K562 (cell line): ENCODE results near the gene ATP5MG. TPM values are rescaled to one million over a fixed set of nuclear protein-coding genes. Genes with fewer than 3 reads are reported as not detected.

Experiments
- ATAC-seq: fragments of 200-7000 bp; cut with Tn5 transposase; 3 replicates; pipeline ENCODE4 v1.9.1; 2020; ENCODE audit warnings: moderate library complexity
- BruUV-seq: library from RNA; stranded (reverse); fragments of 400-500 nt; replicated peaks from 2 replicates; lab custom pipeline; 2021; lab: Mats Ljungman, UMichigan
- CTCF ChIA-PET: fragments of 300-600 bp; formaldehyde crosslinking; extraction: SDS; loops from one replicate; lab custom pipeline; 2021; ENCODE audit warnings: low intra/inter-chr PET ratio; lab: Yijun Ruan, JAX
- POLR2A ChIA-PET: fragments of 300-600, 350-650 bp; sonication (Branson Sonifier 250); formaldehyde crosslinking; extraction: SDS; loops from one replicate; lab custom pipeline; 2021; ENCODE audit warnings: antibody characterized with exemption, inconsistent platforms; lab: Yijun Ruan, JAX
- DNase-seq, 4 experiments: peaks; one replicate each; pipeline versions ENCODE4 v3.0.0 to v3.0.0-alpha.2; 2011 to 2018; ENCODE audit warnings: low spot score in 3 of 4, mixed read lengths in 3 of 4; ENCODE audit errors: extremely low read depth in 1 of 4
- FAIRE-seq: peaks from 2 replicates; lab custom pipeline; 2011; peaks lifted over from hg19 to GRCh38; lab: Jason Lieb, UNC
- H2AFZ ChIP-seq: 2 replicates; pipeline ENCODE4 v1.6.0; 2011; ENCODE audit warnings: low read depth, low read length, control low read depth, inconsistent platforms
- H3K27ac ChIP-seq: fragments of 200-600 bp; 3 replicates; pipeline ENCODE4 v1.8.0; 2011; ENCODE audit warnings: low read depth, mild to moderate bottlenecking, control low read depth, inconsistent platforms, low read length, moderate library complexity, mixed read lengths; ENCODE audit errors: extremely low read depth
- H3K27me3 ChIP-seq, 2 experiments: fragments of 300-600 bp in 1 of 2; 2 replicates in 1 of 2; 3 replicates in 1 of 2; pipeline versions ENCODE4 v1.6.0 to v1.8.0; 2011; ENCODE audit warnings: inconsistent platforms in 2 of 2, low read length in 2 of 2, mild to moderate bottlenecking in 1 of 2, mixed read lengths in 1 of 2, moderate library complexity in 1 of 2; ENCODE audit not compliant: control insufficient read depth in 2 of 2, insufficient read depth in 2 of 2
- H3K36me3 ChIP-seq: fragments of 300-600 bp; 3 replicates; pipeline ENCODE4 v1.8.0; 2011; ENCODE audit warnings: mild to moderate bottlenecking, low read length, inconsistent platforms; ENCODE audit not compliant: control insufficient read depth, insufficient read depth
- H3K4me1 ChIP-seq, 2 experiments: fragments of 200-600 bp in 1 of 2; replicated peaks in 1 of 2; 2 replicates in 1 of 2; 3 replicates in 1 of 2; pipeline versions ENCODE4 v1.5.1 to v1.8.0; 2011; ENCODE audit warnings: inconsistent platforms in 2 of 2, low read length in 2 of 2, mild to moderate bottlenecking in 1 of 2, mixed read lengths in 1 of 2, moderate library complexity in 1 of 2; ENCODE audit not compliant: control insufficient read depth in 2 of 2, insufficient read depth in 2 of 2
- H3K4me2 ChIP-seq: 2 replicates; pipeline ENCODE4 v1.6.1; 2011; ENCODE audit warnings: low read length, control low read depth, inconsistent platforms, mixed read lengths; ENCODE audit not compliant: insufficient read depth
- H3K4me3 ChIP-seq: fragments of 200-600 bp; sonication (generic), shearing (Covaris generic); 2 replicates; pipeline ENCODE4 v1.5.1; 2016; ENCODE audit warnings: control low read depth, inconsistent platforms
- H3K79me2 ChIP-seq: fragments of 200-600 bp; 3 replicates; pipeline ENCODE4 v1.8.0; 2011; ENCODE audit warnings: low read length, inconsistent platforms; ENCODE audit not compliant: control insufficient read depth, insufficient read depth
- H3K9ac ChIP-seq, 2 experiments: 2 replicates each; pipeline versions ENCODE4 v1.6.0 to v1.6.1; 2011; ENCODE audit warnings: low read depth in 2 of 2, low read length in 2 of 2, control low read depth in 1 of 2, inconsistent platforms in 1 of 2, mild to moderate bottlenecking in 1 of 2, mixed read lengths in 1 of 2; ENCODE audit not compliant: insufficient read depth in 1 of 2
- H3K9me1 ChIP-seq: one replicate; pipeline ENCODE4 v1.6.0; 2011; ENCODE audit warnings: inconsistent platforms, mild to moderate bottlenecking, low read length, moderate library complexity; ENCODE audit not compliant: control insufficient read depth, insufficient read depth
- H3K9me3 ChIP-seq: replicated peaks from 2 replicates; pipeline ENCODE4 v1.5.1; 2011; ENCODE audit warnings: low read depth, low read length, inconsistent platforms; ENCODE audit not compliant: control insufficient read depth, insufficient read depth
- H4K20me1 ChIP-seq: replicated peaks from 2 replicates; pipeline ENCODE4 v1.6.1; 2011; ENCODE audit warnings: low read length, inconsistent platforms, mixed read lengths; ENCODE audit not compliant: control insufficient read depth, insufficient read depth
- BRD4 ChIP-seq: fragments of 200-600 bp; sonication (generic); IDR thresholded peaks from 2 replicates; pipeline ENCODE4 v1.6.1; 2017; ENCODE audit warnings: inconsistent platforms
- CEBPG ChIP-seq, 3 experiments: fragments of 200-800 bp in 1 of 3; sonication (Bioruptor generic) in 1 of 3; sonication (generic) in 1 of 3; formaldehyde crosslinking in 1 of 3; IDR thresholded peaks in 2 of 3; conservative IDR thresholded peaks in 1 of 3; 2 replicates each; pipeline versions ENCODE4 v1.6.1 to v1.8.0; 2016 to 2022; ENCODE audit warnings: missing compliant biosample characterization in 2 of 3, missing genetic modification characterization in 2 of 3, mild to moderate bottlenecking in 1 of 3, missing genetic modification reagents in 1 of 3
- DIDO1 ChIP-seq: fragments of 450-650 bp; IDR thresholded peaks from 2 replicates; pipeline ENCODE4 v1.6.1; 2016; ENCODE audit warnings: low read depth, missing biosample characterization, missing genetic modification characterization
- EWSR1 ChIP-seq: fragments of 450-650 bp; IDR thresholded peaks from 2 replicates; pipeline ENCODE4 v1.6.1; 2018; ENCODE audit warnings: borderline replicate concordance, mild to moderate bottlenecking, low read depth, moderate library complexity; ENCODE audit not compliant: partially characterized antibody
- LEF1 ChIP-seq: fragments of 450-650 bp; IDR thresholded peaks from 2 replicates; pipeline ENCODE4 v1.6.1; 2016; ENCODE audit warnings: mild to moderate bottlenecking
- SOX6 ChIP-seq: fragments of 450-650 bp; IDR thresholded peaks from 2 replicates; pipeline ENCODE4 v1.6.1; 2014; ENCODE audit warnings: mild to moderate bottlenecking
- SRSF1 ChIP-seq: fragments of 200-400 bp; formaldehyde crosslinking; IDR thresholded peaks from 2 replicates; pipeline ENCODE4 v1.6.1; 2017; ENCODE audit warnings: mild to moderate bottlenecking, low read depth, low read length, moderate library complexity
- ZBTB7A ChIP-seq: IDR thresholded peaks from 2 replicates; pipeline ENCODE4 v1.6.1; 2011; ENCODE audit warnings: low read depth, mild to moderate bottlenecking, low read length, moderate library complexity, borderline replicate concordance; ENCODE audit not compliant: control insufficient read depth
- ZFPM2 ChIP-seq: fragments of 250-450 bp; sonication (Bioruptor Pico); IDR thresholded peaks from 2 replicates; pipeline ENCODE4 v1.5.1; 2022; ENCODE audit warnings: mild to moderate bottlenecking
- WGBS: fragments of 100-300 bp; shearing (Covaris generic); methylation state at CpG from one replicate; pipeline ENCODE4 v1.1.6; 2016; ENCODE audit warnings: low coverage, mixed read lengths; ENCODE audit not compliant: insufficient coverage; ENCODE audit errors: missing lambda C conversion rate; 5-methylcytosine and 5-hydroxymethylcytosine counted together
- in situ Hi-C: fragments of 300-500 bp; cut with MboI; formaldehyde crosslinking; loops from 4 replicates; pipeline ENCODE4 v1.15.0; 2018; ENCODE audit warnings: inconsistent platforms, mixed read lengths
- intact Hi-C: fragments of 100-400 bp; cut with micrococcal nuclease; formaldehyde crosslinking; loops from 2 replicates; pipeline ENCODE4 v1.14.2; 2022
- polyA plus RNA-seq, 8 experiments: library from polyadenylated mRNA; depleted of rRNA in 4 of 8; stranded (reverse) in 5 of 8; unstranded in 3 of 8; fragments of >200 nt; fragmentation: Nextera tagmentation in 2 of 8; fragmentation: Illumina TruSeq in 1 of 8; extraction: Ambion mirVana in 2 of 8; extraction: Trizol in 1 of 8; gene quantifications; 2 replicates each; pipeline versions ENCODE4 v1.2.1 to v1.2.3, GENCODE V29; 2011 to 2014; ENCODE audit warnings: inconsistent platforms in 1 of 8, missing spikeins in 1 of 8
- total RNA-seq, 7 experiments: library from RNA; depleted of rRNA in 6 of 7; stranded (reverse); fragments of >200 nt in 6 of 7; fragmentation: Illumina TruSeq in 2 of 7; extraction: Trizol in 2 of 7; gene quantifications; 2 replicates each; pipeline versions ENCODE4 v1.2.1 to v1.2.3, GENCODE V29; 2011 to 2021; ENCODE audit warnings: low replicate concordance in 1 of 7
- TF ChIP-seq, protein P1 (sequence below): sonication (generic); formaldehyde crosslinking; IDR thresholded peaks from 2 replicates; pipeline ENCODE4 v1.8.1; 2022; ENCODE audit warnings: missing genetic modification reagents
- TF ChIP-seq, protein P2 (sequence below): fragments of 450-650 bp; formaldehyde crosslinking; IDR thresholded peaks from 2 replicates; pipeline ENCODE4 v1.4.0; 2020; ENCODE audit warnings: mild to moderate bottlenecking
- TF ChIP-seq, protein P3 (sequence below): fragments of 450-650 bp; formaldehyde crosslinking; IDR thresholded peaks from 2 replicates; pipeline ENCODE4 v1.4.0; 2020; ENCODE audit warnings: mild to moderate bottlenecking, moderate library complexity
- TF ChIP-seq, protein P4 (sequence below): sonication (generic); formaldehyde crosslinking; IDR thresholded peaks from 2 replicates; pipeline ENCODE4 v1.9.0; 2022; ENCODE audit warnings: mild to moderate bottlenecking, missing genetic modification reagents
- TF ChIP-seq, protein P5 (sequence below), 3 experiments: IDR thresholded peaks in 2 of 3; conservative IDR thresholded peaks in 1 of 3; 2 replicates each; pipeline ENCODE4 v1.5.1; 2011 to 2012; ENCODE audit warnings: low read length in 3 of 3, mild to moderate bottlenecking in 3 of 3, control low read depth in 2 of 3, improper control_type of control experiment in 1 of 3, inconsistent platforms in 1 of 3, low read depth in 1 of 3, mixed read lengths in 1 of 3, moderate library complexity in 1 of 3; ENCODE audit not compliant: insufficient read depth in 2 of 3

The ATP5MG gene
- total and polyA plus RNA-seq, 9 of the 15 experiments (the other 6 are each of a cell fraction or from before 2014, with no cell fraction given): 301 to 2,138 (median 434) TPM

DNA sequence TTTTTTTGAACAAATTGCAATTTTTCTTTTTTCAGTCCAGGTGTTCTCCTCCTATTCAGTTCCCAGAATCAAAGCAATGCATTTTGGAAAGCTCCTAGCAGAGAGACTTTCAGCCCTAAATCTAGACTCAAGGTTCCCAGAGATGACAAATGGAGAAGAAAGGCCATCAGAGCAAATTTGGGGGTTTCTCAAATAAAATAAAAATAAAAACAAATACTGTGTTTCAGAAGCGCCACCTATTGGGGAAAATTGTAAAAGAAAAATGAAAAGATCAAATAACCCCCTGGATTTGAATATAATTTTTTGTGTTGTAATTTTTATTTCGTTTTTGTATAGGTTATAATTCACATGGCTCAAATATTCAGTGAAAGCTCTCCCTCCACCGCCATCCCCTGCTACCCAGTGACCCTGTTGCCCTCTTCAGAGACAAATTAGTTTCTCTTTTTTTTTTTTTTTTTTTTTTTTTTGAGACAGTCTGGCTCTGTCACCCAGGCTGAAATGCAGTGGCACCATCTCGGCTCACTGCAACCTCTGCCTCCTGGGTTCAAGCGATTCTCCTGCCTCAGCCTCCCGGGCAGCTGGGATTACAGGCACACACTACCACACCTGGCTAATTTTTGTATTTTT, 48.2 kb upstream of the ATP5MG start:
- Histone ChIP-seq H3K4me3 (no peak overlapping the region), H2AFZ (no peak overlapping the region), H4K20me1 (no peaks in the 10 kb centered on the region), H3K4me1 (peaks cover 0 to 6% of the 10 kb centered on the region in 2 experiments; a peak in 1 of 5 replicates), H3K27ac (no peak overlapping the region), H3K9me1 (no peaks in the 10 kb centered on the region), H3K9me3 (no peaks in the 10 kb centered on the region), H3K79me2 (no peaks in the 10 kb centered on the region), H3K9ac (no peak overlapping the region), H3K27me3 (peaks cover 0 to 4% of the 10 kb centered on the region in 2 experiments; a peak in 1 of 5 replicates), H3K4me2 (no peak overlapping the region), H3K36me3 (no peaks in the 10 kb centered on the region)
- CTCF ChIA-PET: interaction anchor here (1.4 to 2.3 kb wide), 2 partner anchors 58 to 155 kb away, joined by 5 to 17 read pairs; no protein-coding TSS in a partner anchor
- 0% methylated on average over 5 of the region's 6 CpGs for WGBS
- in situ Hi-C loops: no loop called here
- DNase-seq (peak in 2 of 4 experiments; percentile 16 to 37), ATAC-seq (no peak), FAIRE-seq (no peak)
- POLR2A ChIA-PET: no interaction called here
- intact Hi-C loops: loop anchor here (1.0 to 2.0 kb wide), 3 partner anchors 58 to 208 kb away; no protein-coding TSS in a partner anchor
- BruUV-seq: no TSS peak
- TF ChIP-seq, protein P1, sequence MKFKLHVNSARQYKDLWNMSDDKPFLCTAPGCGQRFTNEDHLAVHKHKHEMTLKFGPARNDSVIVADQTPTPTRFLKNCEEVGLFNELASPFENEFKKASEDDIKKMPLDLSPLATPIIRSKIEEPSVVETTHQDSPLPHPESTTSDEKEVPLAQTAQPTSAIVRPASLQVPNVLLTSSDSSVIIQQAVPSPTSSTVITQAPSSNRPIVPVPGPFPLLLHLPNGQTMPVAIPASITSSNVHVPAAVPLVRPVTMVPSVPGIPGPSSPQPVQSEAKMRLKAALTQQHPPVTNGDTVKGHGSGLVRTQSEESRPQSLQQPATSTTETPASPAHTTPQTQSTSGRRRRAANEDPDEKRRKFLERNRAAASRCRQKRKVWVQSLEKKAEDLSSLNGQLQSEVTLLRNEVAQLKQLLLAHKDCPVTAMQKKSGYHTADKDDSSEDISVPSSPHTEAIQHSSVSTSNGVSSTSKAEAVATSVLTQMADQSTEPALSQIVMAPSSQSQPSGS (CRISPR knock-in tag): no peak
- TF ChIP-seq SOX6 (no peak), DIDO1 (no peak), CEBPG (CRISPR knock-in tag; IDR thresholded peaks at IDR 0.05) (no peak), CEBPG (tag; conservative IDR thresholded peaks at IDR 0.05 in 1 of 2, IDR thresholded peaks at IDR 0.05 in 1 of 2) (no peak), BRD4 (no peak), ZBTB7A (no peak), LEF1 (no peak), ZFPM2 (CRISPR knock-in tag) (no peak), SRSF1 (no peak), EWSR1 (no peak)
- TF ChIP-seq, protein P2, sequence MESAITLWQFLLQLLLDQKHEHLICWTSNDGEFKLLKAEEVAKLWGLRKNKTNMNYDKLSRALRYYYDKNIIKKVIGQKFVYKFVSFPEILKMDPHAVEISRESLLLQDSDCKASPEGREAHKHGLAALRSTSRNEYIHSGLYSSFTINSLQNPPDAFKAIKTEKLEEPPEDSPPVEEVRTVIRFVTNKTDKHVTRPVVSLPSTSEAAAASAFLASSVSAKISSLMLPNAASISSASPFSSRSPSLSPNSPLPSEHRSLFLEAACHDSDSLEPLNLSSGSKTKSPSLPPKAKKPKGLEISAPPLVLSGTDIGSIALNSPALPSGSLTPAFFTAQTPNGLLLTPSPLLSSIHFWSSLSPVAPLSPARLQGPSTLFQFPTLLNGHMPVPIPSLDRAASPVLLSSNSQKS: no peak
- TF ChIP-seq, protein P3, sequence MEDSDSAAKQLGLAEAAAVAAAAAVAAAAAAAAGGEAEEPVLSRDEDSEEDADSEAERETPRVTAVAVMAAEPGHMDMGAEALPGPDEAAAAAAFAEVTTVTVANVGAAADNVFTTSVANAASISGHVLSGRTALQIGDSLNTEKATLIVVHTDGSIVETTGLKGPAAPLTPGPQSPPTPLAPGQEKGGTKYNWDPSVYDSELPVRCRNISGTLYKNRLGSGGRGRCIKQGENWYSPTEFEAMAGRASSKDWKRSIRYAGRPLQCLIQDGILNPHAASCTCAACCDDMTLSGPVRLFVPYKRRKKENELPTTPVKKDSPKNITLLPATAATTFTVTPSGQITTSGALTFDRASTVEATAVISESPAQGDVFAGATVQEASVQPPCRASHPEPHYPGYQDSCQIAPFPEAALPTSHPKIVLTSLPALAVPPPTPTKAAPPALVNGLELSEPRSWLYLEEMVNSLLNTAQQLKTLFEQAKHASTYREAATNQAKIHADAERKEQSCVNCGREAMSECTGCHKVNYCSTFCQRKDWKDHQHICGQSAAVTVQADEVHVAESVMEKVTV (CRISPR knock-in tag): no peak; the same call in 1 of the 2 replicates
- TF ChIP-seq, protein P4, sequence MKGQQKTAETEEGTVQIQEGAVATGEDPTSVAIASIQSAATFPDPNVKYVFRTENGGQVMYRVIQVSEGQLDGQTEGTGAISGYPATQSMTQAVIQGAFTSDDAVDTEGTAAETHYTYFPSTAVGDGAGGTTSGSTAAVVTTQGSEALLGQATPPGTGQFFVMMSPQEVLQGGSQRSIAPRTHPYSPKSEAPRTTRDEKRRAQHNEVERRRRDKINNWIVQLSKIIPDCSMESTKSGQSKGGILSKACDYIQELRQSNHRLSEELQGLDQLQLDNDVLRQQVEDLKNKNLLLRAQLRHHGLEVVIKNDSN: no peak
- TF ChIP-seq, protein P5, sequence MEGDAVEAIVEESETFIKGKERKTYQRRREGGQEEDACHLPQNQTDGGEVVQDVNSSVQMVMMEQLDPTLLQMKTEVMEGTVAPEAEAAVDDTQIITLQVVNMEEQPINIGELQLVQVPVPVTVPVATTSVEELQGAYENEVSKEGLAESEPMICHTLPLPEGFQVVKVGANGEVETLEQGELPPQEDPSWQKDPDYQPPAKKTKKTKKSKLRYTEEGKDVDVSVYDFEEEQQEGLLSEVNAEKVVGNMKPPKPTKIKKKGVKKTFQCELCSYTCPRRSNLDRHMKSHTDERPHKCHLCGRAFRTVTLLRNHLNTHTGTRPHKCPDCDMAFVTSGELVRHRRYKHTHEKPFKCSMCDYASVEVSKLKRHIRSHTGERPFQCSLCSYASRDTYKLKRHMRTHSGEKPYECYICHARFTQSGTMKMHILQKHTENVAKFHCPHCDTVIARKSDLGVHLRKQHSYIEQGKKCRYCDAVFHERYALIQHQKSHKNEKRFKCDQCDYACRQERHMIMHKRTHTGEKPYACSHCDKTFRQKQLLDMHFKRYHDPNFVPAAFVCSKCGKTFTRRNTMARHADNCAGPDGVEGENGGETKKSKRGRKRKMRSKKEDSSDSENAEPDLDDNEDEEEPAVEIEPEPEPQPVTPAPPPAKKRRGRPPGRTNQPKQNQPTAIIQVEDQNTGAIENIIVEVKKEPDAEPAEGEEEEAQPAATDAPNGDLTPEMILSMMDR (IDR thresholded peaks at IDR 0.05 in 2 of 3, conservative IDR thresholded peaks at IDR 0.05 in 1 of 3; ENCODE audit: insufficient read depth in 2 of 3, low read depth in 1 of 3, low read length in 3 of 3): peak; percentile 40 to 75 (median 46); a peak in 4 of 6 replicates
